Smooth muscle cell (in vitro differentiated cells): ENCODE results near the gene SOX5. TPM values are rescaled to one million over a fixed set of nuclear protein-coding genes. Genes with fewer than 3 reads are reported as not detected.

Experiments
- DNase-seq: peaks from one replicate; lab custom pipeline; 2025; ENCODE audit not compliant: unreplicated experiment; lab: John Stamatoyannopoulos, UW
- H2AFZ ChIP-seq: fragments of 200-600 bp; sonication (generic); 2 replicates; pipeline ENCODE4 v1.6.0; 2016; ENCODE audit warnings: antibody characterized with exemption, low read depth, mild to moderate bottlenecking
- H3F3A ChIP-seq: fragments of 200-600 bp; sonication (generic); 2 replicates; pipeline ENCODE4 v1.6.0; 2017; ENCODE audit warnings: antibody characterized with exemption, low read depth
- H3K27ac ChIP-seq: fragments of 200-600 bp; sonication (generic); 2 replicates; pipeline ENCODE4 v1.5.1; 2016; ENCODE audit warnings: low read depth, mild to moderate bottlenecking
- H3K27me3 ChIP-seq: fragments of 200-600 bp; sonication (generic); 2 replicates; pipeline ENCODE4 v1.6.1; 2016; ENCODE audit warnings: low read depth, mild to moderate bottlenecking
- H3K36me3 ChIP-seq: fragments of 200-600 bp; sonication (generic); 2 replicates; pipeline ENCODE4 v1.5.1; 2016; ENCODE audit warnings: low read depth
- H3K4me1 ChIP-seq: fragments of 200-600 bp; sonication (generic); 2 replicates; pipeline ENCODE4 v1.5.1; 2016; ENCODE audit warnings: low read depth
- H3K4me2 ChIP-seq: fragments of 200-600 bp; sonication (generic); 2 replicates; pipeline ENCODE4 v1.6.0; 2016; ENCODE audit warnings: mild to moderate bottlenecking
- H3K4me3 ChIP-seq: fragments of 200-600 bp; sonication (generic); 2 replicates; pipeline ENCODE4 v1.5.1; 2016; ENCODE audit warnings: mild to moderate bottlenecking
- H3K79me2 ChIP-seq: fragments of 200-600 bp; sonication (generic); 2 replicates; pipeline ENCODE4 v1.6.0; 2016; ENCODE audit warnings: low read depth, mild to moderate bottlenecking
- H3K9ac ChIP-seq: fragments of 200-600 bp; sonication (generic); 2 replicates; pipeline ENCODE4 v1.6.0; 2016; ENCODE audit warnings: low read depth
- H3K9me3 ChIP-seq: fragments of 200-600 bp; sonication (generic); replicated peaks from 2 replicates; pipeline ENCODE4 v1.5.1; 2016; ENCODE audit warnings: low read depth
- H4K20me1 ChIP-seq: fragments of 200-600 bp; sonication (generic); 2 replicates; pipeline ENCODE4 v1.6.0; 2016; ENCODE audit warnings: low read depth
- WGBS: methylation state at CpG from one replicate; pipeline ENCODE4 v1.1.7; 2016; ENCODE audit warnings: low lambda C conversion rate; 5-methylcytosine and 5-hydroxymethylcytosine counted together
- polyA plus RNA-seq: library from polyadenylated mRNA; unstranded; fragments of >200 nt; fragmentation: Nextera tagmentation; extraction: Ambion mirVana; gene quantifications from 2 replicates; pipeline ENCODE4 v1.2.1, GENCODE V29; 2016
- total RNA-seq: library from RNA; depleted of rRNA; stranded (reverse); fragments of >200 nt; gene quantifications from 2 replicates; pipeline ENCODE4 v1.2.3, GENCODE V29; 2014
- TF ChIP-seq, protein P1 (sequence below): fragments of 200-600 bp; sonication (generic); IDR thresholded peaks from 2 replicates; pipeline ENCODE4 v1.5.1; 2017; ENCODE audit warnings: borderline replicate concordance, mild to moderate bottlenecking, antibody characterized with exemption; ENCODE audit not compliant: insufficient read depth, poor library complexity, severe bottlenecking

Gene SOX5
- total and polyA plus RNA-seq, 2 experiments from 2014 or later = 22.3 to 47.8 TPM

DNA sequence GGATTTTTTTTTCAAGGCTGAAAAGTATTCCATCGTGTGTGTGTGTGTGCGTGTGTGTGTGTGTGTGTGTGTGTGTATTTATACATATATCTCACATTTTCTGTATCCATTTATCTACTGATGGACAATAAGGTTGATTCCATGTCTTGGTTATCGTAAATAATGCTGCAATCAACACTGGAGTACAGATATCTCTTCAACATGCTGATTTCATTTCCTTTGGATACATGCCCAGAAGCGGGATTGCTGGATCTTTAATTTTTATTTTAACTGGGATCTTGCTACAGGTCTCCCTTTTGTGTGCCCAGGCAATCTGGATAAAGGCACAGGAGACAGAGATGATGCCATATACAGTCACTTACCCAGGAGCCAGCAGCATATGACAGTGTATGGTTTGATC, 338.1 kb downstream of the SOX5 start:
- Histone ChIP-seq H3K79me2 (no peaks in the 10 kb centered on the region), H3K4me3 (no peak overlapping the region), H3F3A (no peaks in the 10 kb centered on the region), H3K4me1 (no peaks in the 10 kb centered on the region), H3K27ac (no peak overlapping the region), H3K27me3 (no peaks in the 10 kb centered on the region), H3K4me2 (no peak overlapping the region), H3K9me3 (no peaks in the 10 kb centered on the region), H4K20me1 (no peaks in the 10 kb centered on the region), H2AFZ (no peak overlapping the region), H3K9ac (no peak overlapping the region), H3K36me3 (no peaks in the 10 kb centered on the region)
- no peak for DNase-seq
- WGBS = 81% methylated on average over 4 of the region's 4 CpGs
- TF ChIP-seq, protein P1, sequence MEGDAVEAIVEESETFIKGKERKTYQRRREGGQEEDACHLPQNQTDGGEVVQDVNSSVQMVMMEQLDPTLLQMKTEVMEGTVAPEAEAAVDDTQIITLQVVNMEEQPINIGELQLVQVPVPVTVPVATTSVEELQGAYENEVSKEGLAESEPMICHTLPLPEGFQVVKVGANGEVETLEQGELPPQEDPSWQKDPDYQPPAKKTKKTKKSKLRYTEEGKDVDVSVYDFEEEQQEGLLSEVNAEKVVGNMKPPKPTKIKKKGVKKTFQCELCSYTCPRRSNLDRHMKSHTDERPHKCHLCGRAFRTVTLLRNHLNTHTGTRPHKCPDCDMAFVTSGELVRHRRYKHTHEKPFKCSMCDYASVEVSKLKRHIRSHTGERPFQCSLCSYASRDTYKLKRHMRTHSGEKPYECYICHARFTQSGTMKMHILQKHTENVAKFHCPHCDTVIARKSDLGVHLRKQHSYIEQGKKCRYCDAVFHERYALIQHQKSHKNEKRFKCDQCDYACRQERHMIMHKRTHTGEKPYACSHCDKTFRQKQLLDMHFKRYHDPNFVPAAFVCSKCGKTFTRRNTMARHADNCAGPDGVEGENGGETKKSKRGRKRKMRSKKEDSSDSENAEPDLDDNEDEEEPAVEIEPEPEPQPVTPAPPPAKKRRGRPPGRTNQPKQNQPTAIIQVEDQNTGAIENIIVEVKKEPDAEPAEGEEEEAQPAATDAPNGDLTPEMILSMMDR = no peak

DNA sequence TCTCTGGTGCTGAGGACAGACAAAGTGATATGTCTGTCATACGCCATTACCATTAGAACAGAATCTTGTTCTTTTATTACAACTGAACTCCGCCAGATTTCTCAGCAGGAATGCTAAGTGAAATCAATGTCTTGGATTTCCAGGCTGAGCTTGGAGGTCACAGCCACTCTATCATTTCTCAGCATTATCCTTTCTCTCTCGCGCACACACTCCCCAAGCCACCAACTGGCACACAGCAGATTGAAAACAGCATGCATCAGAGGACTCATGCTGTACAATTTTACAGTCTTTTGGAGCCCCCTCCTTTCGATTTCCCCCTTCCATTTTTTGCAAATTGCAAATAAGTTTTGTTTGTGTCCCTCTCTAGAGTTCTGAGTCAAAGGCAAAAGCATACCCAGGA, 348.6 kb downstream of the SOX5 start:
- no peak overlapping the region for H3K4me3 ChIP-seq
- 98% methylated on average over 5 of the region's 5 CpGs for WGBS
- H3K9ac ChIP-seq = no peak overlapping the region
- H3K79me2 ChIP-seq = no peaks in the 10 kb centered on the region
- H3K9me3 ChIP-seq = peaks cover 5% of the 10 kb centered on the region
- no peak overlapping the region for H3K27ac ChIP-seq
- H2AFZ ChIP-seq = no peak overlapping the region
- no peaks in the 10 kb centered on the region for H3F3A ChIP-seq
- TF ChIP-seq, protein P1 = no peak
- H3K27me3 ChIP-seq = no peaks in the 10 kb centered on the region
- no peak for DNase-seq
- no peaks in the 10 kb centered on the region for H3K4me1 ChIP-seq
- peaks cover 31% of the 10 kb centered on the region for H3K36me3 ChIP-seq
- no peak overlapping the region for H3K4me2 ChIP-seq
- H4K20me1 ChIP-seq = no peaks in the 10 kb centered on the region

DNA sequence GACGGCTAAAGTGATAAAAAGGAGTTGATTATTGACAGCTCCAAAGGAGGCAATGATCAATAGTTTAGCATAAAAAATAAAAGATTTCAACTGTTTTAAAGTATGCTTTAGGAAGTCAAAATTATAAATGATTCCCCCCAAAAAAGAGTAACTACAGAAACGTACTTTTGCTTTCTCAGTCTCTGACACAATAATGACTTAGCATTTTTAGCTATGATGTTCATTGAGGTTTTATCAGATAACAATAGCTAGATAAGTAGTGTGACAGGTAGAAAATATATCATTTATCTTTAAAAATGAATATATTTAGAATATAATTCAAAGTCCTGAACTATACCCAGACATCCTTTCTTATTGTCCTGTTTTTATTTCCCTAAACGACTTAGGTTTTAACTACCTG, 352.9 kb downstream of the SOX5 start:
- Histone ChIP-seq H3K27ac (no peak overlapping the region), H3K4me3 (no peak overlapping the region), H4K20me1 (no peaks in the 10 kb centered on the region), H3K9me3 (peaks cover 2% of the 10 kb centered on the region), H3F3A (no peaks in the 10 kb centered on the region), H2AFZ (no peak overlapping the region), H3K27me3 (no peaks in the 10 kb centered on the region), H3K36me3 (peaks cover 8% of the 10 kb centered on the region), H3K79me2 (no peaks in the 10 kb centered on the region), H3K4me1 (no peaks in the 10 kb centered on the region), H3K9ac (no peak overlapping the region), H3K4me2 (no peak overlapping the region)
- DNase-seq = no peak
- TF ChIP-seq, protein P1 = no peak
- WGBS = 93% methylated on average over 3 of the region's 3 CpGs

DNA sequence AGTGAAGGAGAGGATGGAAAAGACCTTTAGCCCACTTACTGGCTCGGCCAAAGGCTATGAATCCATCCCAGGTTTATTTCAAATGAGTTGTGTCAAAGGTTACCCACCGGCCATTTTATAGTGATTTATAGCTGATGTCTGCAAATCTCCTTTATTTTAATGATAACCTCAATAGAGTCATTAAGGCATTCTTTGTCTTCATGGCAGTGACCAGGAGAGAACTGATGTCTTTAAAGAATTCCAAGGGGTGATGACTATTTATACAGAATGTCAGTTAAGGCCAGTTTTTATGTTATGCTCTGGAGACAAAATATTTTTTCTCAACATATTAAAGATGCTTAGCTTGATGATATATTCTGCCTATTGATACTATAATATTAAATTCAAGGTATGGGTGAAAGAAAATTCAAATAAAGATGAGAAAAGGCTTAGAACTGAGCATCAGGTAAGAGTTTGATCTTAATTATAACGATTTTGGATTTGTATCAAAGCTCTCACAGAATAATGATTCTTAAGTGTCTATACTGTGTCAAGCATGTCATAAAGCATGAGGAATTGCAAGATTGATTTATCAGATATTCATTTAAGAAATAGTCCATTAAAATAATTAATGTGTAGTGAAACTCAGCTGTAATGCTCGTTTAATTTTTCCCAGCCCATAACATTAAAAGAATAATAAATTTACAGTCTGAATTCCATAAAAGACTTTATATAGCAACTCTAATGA, 361.5 kb downstream of the SOX5 start:
- WGBS = 97% methylated on average over 4 of the region's 4 CpGs
- Histone ChIP-seq H3K4me3 (no peak overlapping the region), H3K4me1 (no peaks in the 10 kb centered on the region), H3F3A (no peaks in the 10 kb centered on the region), H3K79me2 (no peaks in the 10 kb centered on the region), H3K9ac (no peak overlapping the region), H3K4me2 (no peak overlapping the region), H3K27me3 (no peaks in the 10 kb centered on the region), H3K27ac (no peak overlapping the region), H2AFZ (no peak overlapping the region), H3K36me3 (no peaks in the 10 kb centered on the region), H3K9me3 (no peaks in the 10 kb centered on the region), H4K20me1 (no peaks in the 10 kb centered on the region)
- DNase-seq = no peak
- TF ChIP-seq, protein P1 = no peak
